ENCODE results near the gene CDH8.
"Not testable (repeated sequence)": the region's sequence is repeated elsewhere in the genome, so short reads cannot be mapped to it uniquely, and the experiment has no call there.

Gene CDH8

GRCh38 chr16:61871837-61872777 is 164.1 kb downstream of the CDH8 start:
- DNase-seq, result no peak

DNA sequence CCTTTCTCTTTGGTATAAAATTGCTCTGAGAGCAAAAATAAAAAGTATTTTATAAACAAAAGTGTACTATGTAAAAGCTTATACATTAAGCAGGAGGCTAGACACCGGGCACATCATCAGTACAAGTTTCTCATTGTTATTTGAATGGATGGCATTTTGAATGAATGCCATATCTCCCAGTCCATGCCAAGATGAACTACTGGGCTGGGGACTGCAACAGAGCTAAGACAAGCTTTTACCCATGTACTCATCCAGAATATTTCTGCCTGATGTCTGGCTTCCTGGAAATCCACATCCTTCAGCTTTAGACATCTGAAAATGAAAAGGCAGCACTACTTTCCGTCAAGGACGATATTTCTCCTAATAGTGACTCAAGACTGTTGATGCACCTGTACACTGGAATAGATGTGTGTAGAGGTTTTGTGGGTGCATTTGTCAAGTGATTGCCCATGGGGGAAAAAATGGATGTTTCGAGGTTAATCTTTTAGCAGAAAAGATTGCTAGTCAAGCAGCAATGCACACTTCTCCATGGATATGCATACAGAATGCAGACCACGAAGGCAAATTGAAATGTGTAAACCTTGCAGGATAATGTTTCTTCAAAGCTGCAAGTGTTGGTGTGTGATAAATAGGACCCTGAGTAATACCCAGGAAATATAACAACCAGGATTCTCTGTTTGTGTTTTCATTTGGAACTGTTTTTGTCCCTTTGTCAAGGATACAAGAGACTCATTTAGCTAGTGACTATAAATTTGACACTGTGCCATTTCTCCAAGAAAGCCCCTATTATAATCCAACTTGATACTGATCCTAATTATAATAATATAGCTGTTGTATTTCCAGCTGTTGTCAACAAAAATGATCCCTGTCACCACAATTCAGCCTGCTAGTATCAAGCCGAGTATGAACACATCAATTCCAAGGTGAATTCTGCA is 173.8 kb downstream of the CDH8 start:
- DNase-seq, result peak in 30 of 56 donors; percentile 1 to 69 (median 25)

- no peak for DNase-seq
Measured at GRCh38 chr16:61858988-61859387, 177.2 kb downstream of the CDH8 start.

DNA sequence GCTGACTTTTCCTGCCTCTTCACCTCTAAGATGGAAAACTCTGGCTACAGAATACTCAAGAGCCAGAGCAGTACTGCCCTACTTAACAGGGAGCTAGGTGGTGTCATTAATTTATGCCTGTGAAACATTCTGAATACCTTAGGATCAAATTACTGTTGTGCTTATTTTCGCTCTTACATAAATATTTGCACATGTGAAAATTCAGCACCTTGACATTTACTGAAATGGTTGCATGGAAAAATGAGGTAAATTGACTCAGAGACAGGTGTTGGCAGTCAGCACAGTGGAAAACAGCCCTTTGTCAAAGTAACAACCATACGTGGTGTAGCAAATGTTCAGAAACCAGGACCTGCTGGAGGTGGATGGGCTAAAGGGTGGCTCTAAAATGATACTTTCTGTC is 193.6 kb downstream of the CDH8 start:
- no peak for DNase-seq

- DNase-seq, result peak in 13 of 56 donors; percentile 1 to 48 (median 14)
Measured at GRCh38 chr16:61836804-61837393, 199.3 kb downstream of the CDH8 start.

DNA sequence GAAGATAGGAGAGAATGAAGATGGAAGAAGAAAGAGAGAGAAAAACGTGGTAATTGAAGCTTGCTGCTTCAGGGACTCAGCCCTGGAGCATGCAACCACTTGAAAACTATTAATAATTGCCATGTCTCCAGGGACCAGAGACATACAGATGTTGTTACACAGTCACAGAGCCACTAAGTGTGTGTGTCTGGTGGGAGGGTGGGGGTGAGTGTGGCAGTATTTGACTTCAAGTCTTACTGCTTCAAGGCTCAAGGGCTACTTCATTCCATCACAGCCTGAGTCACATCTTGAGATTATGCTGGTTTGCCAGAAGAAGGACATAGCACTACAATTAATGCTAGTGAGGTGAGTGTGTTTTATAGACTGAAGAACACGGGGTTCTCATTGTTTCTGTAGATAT is 202.2 kb downstream of the CDH8 start:
- DNase-seq, result no peak

- DNase-seq, result no peak
Measured at GRCh38 chr16:61831351-61831917, 204.8 kb downstream of the CDH8 start.

DNA sequence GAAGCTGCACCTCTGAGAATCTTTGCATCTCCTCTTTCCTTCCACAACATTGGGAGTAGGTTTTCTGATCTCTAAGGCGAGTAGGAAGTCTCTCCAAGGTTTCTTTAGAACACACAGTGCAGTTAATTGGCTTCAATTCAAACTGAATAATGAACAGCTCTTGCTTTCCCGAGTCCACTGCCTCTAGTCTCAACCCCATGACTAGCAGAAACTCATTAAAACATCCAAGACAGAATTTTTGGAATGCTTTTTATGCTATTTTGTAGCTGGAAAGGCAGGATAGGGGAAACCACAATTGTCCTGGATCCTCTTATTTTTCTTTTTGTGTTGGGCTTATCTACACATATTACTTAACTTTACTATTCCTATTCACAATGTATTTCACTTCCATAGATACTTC is 206.6 kb downstream of the CDH8 start:
- no peak for DNase-seq

DNA sequence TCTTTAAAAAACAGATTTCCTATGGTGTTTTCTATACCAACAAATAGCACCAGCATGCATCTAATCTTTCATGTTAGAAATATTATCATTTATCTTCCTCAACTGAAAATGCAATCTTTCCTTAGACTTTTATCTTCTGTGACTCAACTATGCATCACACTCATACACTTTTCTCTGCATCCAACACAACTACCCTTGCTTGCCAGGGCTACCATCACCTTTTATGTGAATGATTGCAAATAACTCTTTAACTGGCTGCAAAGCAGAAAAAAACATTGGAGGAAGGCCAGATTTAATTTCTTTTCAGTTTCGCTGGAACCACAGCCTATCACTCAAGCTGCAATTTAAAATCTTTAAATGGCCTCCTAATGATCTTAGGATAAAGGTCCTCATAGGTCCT is 212.9 kb downstream of the CDH8 start:
- DNase-seq, result no peak

DNA sequence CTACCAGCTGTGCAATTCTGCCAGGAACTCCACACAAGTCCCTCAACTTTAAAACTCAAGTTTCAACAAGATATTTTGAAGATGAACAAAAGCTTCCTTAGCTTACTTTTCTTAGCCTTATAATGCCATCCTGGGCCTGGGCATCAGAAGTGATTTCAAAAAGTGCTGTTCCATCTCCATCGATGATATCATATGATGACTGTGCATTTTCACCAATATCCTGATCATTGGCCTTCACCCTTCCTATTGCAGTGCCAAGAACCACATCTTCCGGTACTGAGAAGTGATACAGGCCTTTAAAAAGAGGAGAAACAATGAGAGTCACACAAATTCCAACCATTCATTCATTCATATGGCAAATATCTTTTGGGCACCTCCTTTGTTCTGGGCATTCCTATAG is 215.4 kb downstream of the CDH8 start:
- DNase-seq, result no peak

DNA sequence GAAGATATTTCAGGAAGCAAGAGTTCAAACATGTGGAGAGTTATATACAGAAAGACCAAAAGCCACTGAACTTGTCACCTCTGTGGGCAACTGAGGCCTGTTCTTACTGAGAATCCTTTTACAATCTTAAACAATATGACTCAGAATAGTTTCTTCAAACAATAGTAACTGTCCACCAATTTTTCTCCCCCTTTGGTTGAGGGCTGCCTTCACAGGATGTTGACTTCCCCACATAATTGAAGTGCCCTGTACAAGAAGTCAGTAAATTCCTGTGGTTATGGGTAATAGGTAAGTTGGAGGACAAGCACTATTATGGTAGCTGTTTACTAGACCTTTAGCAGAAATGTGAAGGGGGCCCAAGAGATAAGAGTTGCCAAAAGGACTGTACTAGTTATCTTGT is 215.8 kb downstream of the CDH8 start:
- DNase-seq, result no peak

GRCh38 chr16:61818850-61819249 is 217.4 kb downstream of the CDH8 start:
- no peak for DNase-seq

GRCh38 chr16:61817583-61818278 is 218.5 kb downstream of the CDH8 start:
- DNase-seq, result no peak

DNA sequence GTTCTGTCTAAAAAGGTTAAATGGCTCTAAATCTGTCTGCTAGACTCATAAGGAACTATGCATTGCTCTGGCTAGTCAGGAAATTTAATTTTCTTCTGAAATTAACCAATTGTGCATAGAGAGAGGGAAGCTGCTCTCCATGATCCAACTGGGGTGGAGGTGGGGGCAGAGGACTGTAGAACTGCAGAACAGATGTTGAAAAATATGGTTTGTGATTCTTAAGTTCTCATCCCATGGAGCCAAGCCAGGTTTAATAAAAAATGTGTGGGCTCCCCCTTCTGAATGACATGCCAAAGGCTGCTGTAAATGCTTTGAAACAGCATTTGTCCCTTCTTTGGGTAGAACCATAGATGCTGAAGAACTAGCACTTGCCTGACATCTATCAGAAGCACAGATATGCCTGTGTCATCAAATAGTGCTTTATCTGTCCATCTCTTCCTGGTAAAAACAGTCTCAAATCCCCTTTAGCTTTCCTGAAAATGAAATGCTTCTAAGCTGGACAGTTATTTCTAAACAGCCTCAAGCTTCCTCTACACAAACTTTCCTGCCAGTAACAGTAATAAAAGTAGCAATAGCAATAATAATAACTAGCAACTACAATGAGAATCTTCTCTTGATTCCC is 221.4 kb downstream of the CDH8 start:
- no peak for DNase-seq

DNA sequence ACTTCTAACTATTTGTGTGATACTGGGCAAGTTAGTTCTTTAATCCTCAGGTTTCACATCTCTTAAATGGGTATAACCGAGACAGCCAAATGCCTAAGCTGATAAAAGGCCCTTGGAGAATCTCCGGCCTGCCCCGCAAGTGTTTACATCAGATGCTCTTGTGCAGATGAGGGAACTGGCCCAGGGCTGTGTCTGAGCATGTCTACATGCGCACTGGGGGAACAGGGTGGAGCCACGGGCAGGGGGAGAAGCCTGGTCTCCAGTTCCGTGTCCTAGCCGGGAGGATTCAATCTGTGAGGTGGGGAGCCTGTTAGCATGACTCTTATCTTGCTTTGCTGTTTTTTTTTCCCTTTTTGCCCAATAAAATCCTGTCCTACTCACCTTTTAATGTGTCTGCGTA is 222.9 kb downstream of the CDH8 start:
- DNase-seq, result no peak

DNA sequence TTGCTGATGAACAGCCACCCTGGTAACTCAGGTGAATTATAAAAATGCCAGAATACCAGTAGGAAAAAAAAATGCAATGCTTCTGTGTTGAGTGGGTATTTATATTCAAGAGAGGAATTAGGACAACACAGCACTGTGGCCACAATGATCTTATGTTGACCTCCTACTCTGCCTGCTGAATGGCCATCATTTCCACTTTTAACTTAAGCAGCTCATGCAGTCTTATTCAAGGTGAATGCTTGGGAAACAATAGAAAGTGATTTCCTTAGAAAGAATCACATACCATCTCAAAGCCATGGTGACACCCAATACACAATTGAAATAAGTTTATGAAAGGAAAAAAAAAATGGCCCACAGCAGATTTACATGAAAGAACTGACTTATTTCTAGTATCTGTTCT is 224.0 kb downstream of the CDH8 start:
- no peak for DNase-seq

DNA sequence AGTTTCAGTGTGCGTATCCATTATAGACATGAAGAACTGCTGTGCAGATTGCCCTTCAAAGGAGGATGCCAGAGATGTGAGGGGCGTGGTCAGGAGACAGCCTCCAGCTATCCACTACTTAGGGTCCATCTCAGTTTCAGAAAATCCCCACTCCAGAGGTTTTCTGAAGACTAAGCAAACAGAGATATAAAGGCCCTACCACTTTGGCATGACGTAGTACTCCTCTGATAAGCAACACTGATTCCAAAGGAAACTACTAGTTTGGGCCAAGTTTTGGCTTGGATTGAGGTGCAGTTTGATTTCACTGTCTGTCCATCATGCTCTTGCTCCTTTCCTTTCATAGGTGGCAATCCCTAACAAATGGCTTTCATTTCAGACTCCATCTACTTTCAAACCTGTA is 228.7 kb downstream of the CDH8 start:
- no peak for DNase-seq

- not testable (repeated sequence) for DNase-seq
Measured at GRCh38 chr16:61801217-61801616, 235.0 kb downstream of the CDH8 start.

- DNase-seq, result no peak
Measured at GRCh38 chr16:61798741-61799140, 237.5 kb downstream of the CDH8 start.

DNA sequence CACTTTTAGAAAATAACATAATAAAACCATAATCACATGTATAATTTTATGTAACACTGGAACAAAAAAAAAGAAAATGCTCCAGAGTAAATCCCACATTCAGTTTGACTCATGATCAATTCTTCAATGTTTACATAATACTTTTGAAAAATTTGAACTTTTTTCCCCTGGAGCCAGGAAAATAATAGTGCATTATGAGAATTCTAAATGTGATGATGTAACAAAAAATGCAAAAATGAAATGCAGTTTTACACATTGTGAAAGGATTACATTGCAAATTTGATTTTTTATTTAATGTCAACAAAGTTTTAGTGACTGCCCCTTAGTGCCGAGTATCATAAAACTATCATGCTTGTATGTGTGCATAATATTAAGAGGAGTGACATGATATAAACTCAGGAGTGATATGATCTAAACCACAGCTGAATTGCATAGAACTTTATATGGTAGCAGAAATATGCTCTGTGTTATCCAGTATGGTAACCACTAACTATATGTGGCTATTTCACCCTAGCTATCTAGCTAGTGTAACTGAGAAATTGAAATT is 238.2 kb downstream of the CDH8 start:
- no peak for DNase-seq

Data from nucleus accumbens (tissue), 56 donors.